Astrocyte (in vitro differentiated cells and primary cell): Measurements from ENCODE around the gene GPR37L1. TPM values are rescaled to one million over a fixed set of nuclear protein-coding genes. Genes with fewer than 3 reads are reported as not detected.
"Not testable (repeated sequence)": the region's sequence is repeated elsewhere in the genome, so short reads cannot be mapped to it uniquely, and the experiment has no call there.

Experiments
- DNase-seq: peaks from one replicate; pipeline ENCODE4 v3.0.0-alpha.2; 2010; ENCODE audit warnings: low read depth
- FAIRE-seq: peaks from 2 replicates; lab custom pipeline; 2011; peaks lifted over from hg19 to GRCh38; lab: Jason Lieb, UNC
- H2AFZ ChIP-seq: 2 replicates; pipeline ENCODE4 v1.6.0; 2012; ENCODE audit warnings: low read depth, low read length, inconsistent platforms
- H3K27ac ChIP-seq: 2 replicates; pipeline ENCODE4 v1.5.1; 2011; ENCODE audit warnings: low read depth, low read length, inconsistent platforms
- H3K27me3 ChIP-seq: 2 replicates; pipeline ENCODE4 v1.6.0; 2011; ENCODE audit warnings: low read length, inconsistent platforms; ENCODE audit not compliant: insufficient read depth
- H3K36me3 ChIP-seq: 2 replicates; pipeline ENCODE4 v1.5.1; 2011; ENCODE audit warnings: low read length, inconsistent platforms; ENCODE audit not compliant: insufficient read depth
- H3K4me1 ChIP-seq: 2 replicates; pipeline ENCODE4 v1.5.1; 2011; ENCODE audit warnings: low read length, inconsistent platforms; ENCODE audit not compliant: insufficient read depth
- H3K4me2 ChIP-seq: 2 replicates; pipeline ENCODE4 v1.6.0; 2012; ENCODE audit warnings: low read length, inconsistent platforms
- H3K4me3 ChIP-seq: 2 replicates; pipeline ENCODE4 v1.5.1; 2011; ENCODE audit warnings: low read depth, mild to moderate bottlenecking, low read length, inconsistent platforms; ENCODE audit not compliant: insufficient read depth
- H3K79me2 ChIP-seq: 2 replicates; pipeline ENCODE4 v1.6.0; 2012; ENCODE audit warnings: mild to moderate bottlenecking, low read length, inconsistent platforms; ENCODE audit not compliant: insufficient read depth
- H3K9ac ChIP-seq: 2 replicates; pipeline ENCODE4 v1.6.0; 2012; ENCODE audit warnings: mild to moderate bottlenecking, low read length, inconsistent platforms
- H3K9me3 ChIP-seq: 2 replicates; pipeline ENCODE4 v1.5.1; 2012; ENCODE audit warnings: low read depth, mild to moderate bottlenecking, low read length, inconsistent platforms; ENCODE audit not compliant: insufficient read depth
- H4K20me1 ChIP-seq: 2 replicates; pipeline ENCODE4 v1.6.0; 2012; ENCODE audit warnings: low read length, inconsistent platforms; ENCODE audit not compliant: insufficient read depth
- H3K27ac Mint-ChIP-seq: one replicate; pipeline ENCODE4 v1.8.0; 2021; ENCODE audit warnings: mild to moderate bottlenecking, mixed read lengths; ENCODE audit not compliant: unreplicated experiment
- H3K27me3 Mint-ChIP-seq: one replicate; pipeline ENCODE4 v1.8.0; 2021; ENCODE audit warnings: low read depth, mixed read lengths; ENCODE audit not compliant: unreplicated experiment
- H3K36me3 Mint-ChIP-seq: one replicate; pipeline ENCODE4 v1.8.0; 2021; ENCODE audit warnings: low read depth, mixed read lengths; ENCODE audit not compliant: unreplicated experiment
- H3K4me1 Mint-ChIP-seq: one replicate; pipeline ENCODE4 v1.8.0; 2021; ENCODE audit warnings: low read depth, mixed read lengths; ENCODE audit not compliant: unreplicated experiment
- H3K4me3 Mint-ChIP-seq: one replicate; pipeline ENCODE4 v1.8.0; 2021; ENCODE audit warnings: mild to moderate bottlenecking, moderate library complexity, mixed read lengths; ENCODE audit not compliant: unreplicated experiment
- H3K9me3 Mint-ChIP-seq: one replicate; pipeline ENCODE4 v1.8.0; 2021; ENCODE audit warnings: mild to moderate bottlenecking, mixed read lengths; ENCODE audit not compliant: unreplicated experiment
- EZH2 ChIP-seq: IDR thresholded peaks from 2 replicates; pipeline ENCODE4 v1.6.1; 2012; ENCODE audit warnings: mild to moderate bottlenecking, low read length, inconsistent platforms; ENCODE audit not compliant: insufficient read depth
- total RNA-seq: library from RNA; stranded (reverse); gene quantifications from 2 replicates; pipeline ENCODE4 v1.2.1, GENCODE V29; 2021
- TF ChIP-seq, protein P1 (sequence below): IDR thresholded peaks from 2 replicates; pipeline ENCODE4 v1.5.1; 2011; ENCODE audit warnings: low read depth, mild to moderate bottlenecking, inconsistent platforms, low read length, moderate library complexity; ENCODE audit not compliant: insufficient read depth

Gene GPR37L1
- total RNA-seq, 1 donor from 2014 or later, result not detected

DNA sequence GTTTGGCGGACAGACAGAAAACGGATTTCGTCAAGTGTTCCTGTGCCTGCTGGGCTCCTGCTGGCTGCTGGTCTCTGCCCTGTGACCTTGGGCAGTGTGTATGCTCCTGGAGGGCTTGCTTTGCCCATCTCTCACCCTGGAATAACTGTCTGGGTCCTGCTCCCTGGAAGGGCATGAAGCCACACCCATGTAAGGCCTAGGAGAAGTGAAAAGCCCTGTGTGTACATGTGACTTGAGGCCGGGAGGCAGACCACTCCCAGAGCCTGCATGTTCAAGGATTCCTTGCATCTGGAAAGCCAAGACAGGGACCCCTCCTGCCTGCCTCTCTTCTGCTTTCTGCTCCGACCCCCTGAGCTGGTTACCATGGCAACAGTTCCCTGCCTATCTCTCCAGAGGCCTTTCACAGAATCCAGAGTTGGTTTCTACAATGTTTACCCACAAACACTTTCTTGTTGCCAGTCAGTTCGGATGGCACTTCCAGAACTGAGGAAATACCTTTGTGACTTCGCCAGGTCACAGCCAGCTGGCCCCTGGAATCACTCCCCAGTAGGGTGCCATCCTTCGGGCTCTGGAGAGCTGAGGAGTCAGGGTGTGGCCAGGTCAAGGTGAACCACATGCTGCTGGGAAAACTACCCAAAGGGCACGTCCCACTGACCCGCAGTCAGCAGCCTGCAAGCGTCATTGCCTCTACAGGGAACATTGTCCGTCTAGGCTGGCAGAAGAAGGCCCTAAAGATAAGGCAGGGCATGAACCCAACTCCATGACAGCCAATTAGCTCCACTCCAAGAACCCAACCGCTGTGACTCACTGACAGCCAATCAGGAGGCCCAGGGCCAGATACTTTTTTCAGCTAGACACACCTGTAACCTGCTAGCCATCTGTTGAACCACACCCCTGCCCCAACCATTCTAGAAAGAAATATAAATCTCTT, 14.7 kb upstream of the GPR37L1 start:
- Mint-ChIP-seq H3K27me3 (peaks cover 9% of the 10 kb centered on the region), H3K36me3 (no peaks in the 10 kb centered on the region), H3K27ac (peak overlapping the region; percentile 47), H3K4me1 (peaks cover 15% of the 10 kb centered on the region), H3K4me3 (no peak overlapping the region), H3K9me3 (no peaks in the 10 kb centered on the region)
- Histone ChIP-seq H3K27me3 (no peaks in the 10 kb centered on the region), H4K20me1 (no peaks in the 10 kb centered on the region), H3K4me3 (no peak overlapping the region), H3K9ac (no peak overlapping the region), H3K79me2 (no peaks in the 10 kb centered on the region), H2AFZ (no peak overlapping the region), H3K4me1 (peaks cover 33% of the 10 kb centered on the region), H3K27ac (no peak overlapping the region), H3K36me3 (no peaks in the 10 kb centered on the region), H3K4me2 (no peak overlapping the region), H3K9me3 (no peaks in the 10 kb centered on the region)
- DNase-seq (no peak), FAIRE-seq (no peak)
- TF ChIP-seq, protein P1, sequence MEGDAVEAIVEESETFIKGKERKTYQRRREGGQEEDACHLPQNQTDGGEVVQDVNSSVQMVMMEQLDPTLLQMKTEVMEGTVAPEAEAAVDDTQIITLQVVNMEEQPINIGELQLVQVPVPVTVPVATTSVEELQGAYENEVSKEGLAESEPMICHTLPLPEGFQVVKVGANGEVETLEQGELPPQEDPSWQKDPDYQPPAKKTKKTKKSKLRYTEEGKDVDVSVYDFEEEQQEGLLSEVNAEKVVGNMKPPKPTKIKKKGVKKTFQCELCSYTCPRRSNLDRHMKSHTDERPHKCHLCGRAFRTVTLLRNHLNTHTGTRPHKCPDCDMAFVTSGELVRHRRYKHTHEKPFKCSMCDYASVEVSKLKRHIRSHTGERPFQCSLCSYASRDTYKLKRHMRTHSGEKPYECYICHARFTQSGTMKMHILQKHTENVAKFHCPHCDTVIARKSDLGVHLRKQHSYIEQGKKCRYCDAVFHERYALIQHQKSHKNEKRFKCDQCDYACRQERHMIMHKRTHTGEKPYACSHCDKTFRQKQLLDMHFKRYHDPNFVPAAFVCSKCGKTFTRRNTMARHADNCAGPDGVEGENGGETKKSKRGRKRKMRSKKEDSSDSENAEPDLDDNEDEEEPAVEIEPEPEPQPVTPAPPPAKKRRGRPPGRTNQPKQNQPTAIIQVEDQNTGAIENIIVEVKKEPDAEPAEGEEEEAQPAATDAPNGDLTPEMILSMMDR, result no peak
- no peak for TF ChIP-seq EZH2

DNA sequence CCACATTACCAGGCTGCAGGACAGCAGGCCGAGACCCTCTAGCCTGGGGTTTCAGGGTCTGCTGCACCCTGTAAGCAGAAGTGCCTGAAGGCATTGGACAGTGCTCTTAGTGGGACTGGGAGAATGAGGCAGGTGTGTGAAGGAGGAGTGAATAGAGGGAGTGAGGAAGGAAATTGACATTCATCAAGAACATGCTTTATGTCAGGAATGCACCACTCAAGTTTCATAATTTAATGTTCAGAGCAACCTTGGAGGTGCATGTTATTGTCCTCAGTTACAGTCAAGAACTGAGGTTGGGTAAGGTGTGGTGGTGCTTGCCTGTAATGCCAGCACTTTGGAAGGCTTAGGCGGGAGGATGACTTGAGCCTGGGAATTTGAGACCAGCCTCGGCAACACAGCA, 11.7 kb upstream of the GPR37L1 start:
- no peak overlapping the region for H3K27ac Mint-ChIP-seq
- Histone ChIP-seq H3K9me3 (no peaks in the 10 kb centered on the region), H3K27me3 (no peaks in the 10 kb centered on the region), H3K36me3 (no peaks in the 10 kb centered on the region), H3K4me2 (no peak overlapping the region), H3K4me1 (peaks cover 25% of the 10 kb centered on the region), H3K4me3 (no peak overlapping the region), H3K79me2 (no peaks in the 10 kb centered on the region), H4K20me1 (no peaks in the 10 kb centered on the region), H2AFZ (no peak overlapping the region), H3K27ac (no peak overlapping the region), H3K9ac (no peak overlapping the region)
- no peak for TF ChIP-seq EZH2
- TF ChIP-seq, protein P1, result no peak
- H3K4me1 Mint-ChIP-seq, result peaks cover 10% of the 10 kb centered on the region
- peaks cover 3% of the 10 kb centered on the region for H3K36me3 Mint-ChIP-seq
- DNase-seq (no peak), FAIRE-seq (no peak)
- H3K27me3 Mint-ChIP-seq, result peaks cover 15% of the 10 kb centered on the region
- no peaks in the 10 kb centered on the region for H3K9me3 Mint-ChIP-seq
- no peak overlapping the region for H3K4me3 Mint-ChIP-seq

DNA sequence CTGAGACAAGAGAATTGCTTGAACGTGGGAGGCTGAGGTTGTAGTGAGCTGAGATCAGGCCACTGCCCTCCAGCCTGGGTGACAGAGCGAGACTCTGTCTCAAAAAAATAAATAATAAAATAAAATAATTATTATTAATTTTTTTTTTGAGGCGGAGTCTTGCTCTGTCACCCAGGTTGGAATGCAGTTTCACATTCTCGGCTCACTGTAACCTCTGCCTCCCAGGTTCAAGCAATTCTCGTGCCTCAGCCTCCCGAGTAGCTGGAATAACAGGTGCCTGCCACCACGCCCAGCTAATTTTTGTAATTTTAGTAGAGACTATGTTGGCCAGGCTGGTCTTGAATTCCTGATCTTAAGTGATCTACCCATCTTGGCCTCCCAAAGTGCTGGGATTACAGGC, 11.1 kb upstream of the GPR37L1 start:
- not testable (repeated sequence) for H4K20me1 ChIP-seq, H3K79me2 ChIP-seq, DNase-seq, FAIRE-seq, H3K4me2 ChIP-seq, H3K9me3 ChIP-seq, H3K9me3 Mint-ChIP-seq, H3K9ac ChIP-seq, H3K36me3 Mint-ChIP-seq, H3K27me3 ChIP-seq, H3K27ac Mint-ChIP-seq, H3K27ac ChIP-seq, H3K4me3 ChIP-seq, H3K36me3 ChIP-seq, H3K4me3 Mint-ChIP-seq, H2AFZ ChIP-seq
- Mint-ChIP-seq H3K4me1 (peaks cover 10% of the 10 kb centered on the region), H3K27me3 (peaks cover 15% of the 10 kb centered on the region)
- peaks cover 19% of the 10 kb centered on the region for H3K4me1 ChIP-seq
